Transverse colon (tissue), 4 donors: ENCODE results near the gene KLF13. TPM values are rescaled to one million over a fixed set of nuclear protein-coding genes. Genes with fewer than 3 reads are reported as not detected.

Experiments
- DNase-seq: peaks from one replicate; pipeline ENCODE4 v3.0.0-alpha.2; 2019
- H3K27ac ChIP-seq, 4 donors: fragments of 200-600 bp; sonication (generic); 2 replicates each; pipeline ENCODE4 v1.5.1; 2016 to 2018; ENCODE audit warnings: inconsistent platforms in 4 of 4
- H3K27me3 ChIP-seq: fragments of 200-600 bp; sonication (generic); 2 replicates; pipeline ENCODE4 v1.5.1; 2017; ENCODE audit warnings: inconsistent platforms
- H3K36me3 ChIP-seq, 4 donors: fragments of 200-600 bp; sonication (generic); 2 replicates each; pipeline ENCODE4 v1.5.1; 2017 to 2019; ENCODE audit warnings: inconsistent platforms in 4 of 4
- H3K4me1 ChIP-seq, 4 donors: fragments of 200-600 bp; sonication (generic); 2 replicates each; pipeline ENCODE4 v1.5.1; 2017 to 2020; ENCODE audit warnings: inconsistent platforms in 4 of 4
- H3K4me3 ChIP-seq, 4 donors: fragments of 200-600 bp; sonication (generic); 1 replicate in 1 of 4; 2 replicates in 3 of 4; pipeline versions ENCODE4 v1.5.1 to v1.6.1; 2017 to 2019; ENCODE audit warnings: inconsistent platforms in 4 of 4
- H3K9me3 ChIP-seq, 2 donors: fragments of 200-600 bp; sonication (generic); 2 replicates each; pipeline ENCODE4 v1.5.1; 2017 to 2019; ENCODE audit warnings: inconsistent platforms in 2 of 2
- CTCF ChIP-seq, 5 experiments: fragments of 200-600 bp in 3 of 5; fragments of 450-650 bp in 2 of 5; sonication (generic) in 3 of 5; IDR thresholded peaks; 1 replicate in 2 of 5; 2 replicates in 3 of 5; pipeline ENCODE4 v1.5.1; 2016 to 2017; ENCODE audit warnings: antibody characterized with exemption in 5 of 5, inconsistent platforms in 3 of 5, mild to moderate bottlenecking in 2 of 5, moderate library complexity in 1 of 5
- EP300 ChIP-seq: sonication (generic); formaldehyde crosslinking; IDR thresholded peaks from one replicate; pipeline ENCODE4 v1.6.1; 2017; ENCODE audit warnings: antibody characterized with exemption, low read depth
- POLR2A ChIP-seq: fragments of 450-650 bp; IDR thresholded peaks from one replicate; pipeline ENCODE4 v1.6.1; 2016; ENCODE audit warnings: antibody characterized with exemption, mild to moderate bottlenecking, moderate library complexity
- POLR2AphosphoS5 ChIP-seq, 3 donors: sonication (generic); formaldehyde crosslinking; IDR thresholded peaks; one replicate each; pipeline ENCODE4 v1.6.1; 2016; ENCODE audit warnings: antibody characterized with exemption in 3 of 3
- WGBS, 2 donors: methylation state at CpG; one replicate each; pipeline ENCODE4 v1.1.5; 2018; ENCODE audit warnings: low coverage in 1 of 2; 5-methylcytosine and 5-hydroxymethylcytosine counted together
- in situ Hi-C, 4 donors: fragments of 200-750 bp; cut with MboI; loops; one replicate each; pipeline versions ENCODE4 v1.15.0 to v1.15.1; 2017; ENCODE audit warnings: low sequenced_read_pairs in 3 of 4, low pct_ligation_motif_present in 1 of 4, low pct_unique_long_range_greater_than_20kb in 1 of 4
- intact Hi-C: fragments of 100-400 bp; cut with DNase I; formaldehyde crosslinking; loops from one replicate; pipeline ENCODE4 v1.15.1; 2023; ENCODE audit warnings: low total_unique reads
- total RNA-seq, 4 donors: library from RNA; depleted of rRNA; stranded (reverse); fragments of >200 nt; gene quantifications; one replicate each; pipeline ENCODE4 v1.1.0, GENCODE V29; 2016

Gene KLF13
- total RNA-seq, 4 donors from 2014 or later = 39.0 to 81.2 (median 68.8) TPM

- 85 to 86% methylated on average over 1 to 8 of the region's 8 CpGs for WGBS, 2 donors
- no peak for DNase-seq
- TF ChIP-seq EP300 (no peak), CTCF (IDR thresholded peaks at IDR 0.05) (no peak), POLR2AphosphoS5 (IDR thresholded peaks at IDR 0.05) (no peak), POLR2A (no peak)
- Histone ChIP-seq H3K27ac (peak overlapping the region; percentile 90 to 96 (median 92)), H3K36me3 (no peaks in the 10 kb centered on the region), H3K4me3 (no peak overlapping the region), H3K4me1 (peaks cover 53 to 97% (median 77%) of the 10 kb centered on the region in 4 donors), H3K27me3 (no peaks in the 10 kb centered on the region), H3K9me3 (no peaks in the 10 kb centered on the region)
- intact Hi-C loops = no loop called here
- in situ Hi-C loops = no loop called here
Measured at GRCh38 chr15:31358957-31359701, 32.5 kb downstream of the KLF13 start.

- intact Hi-C loops (loop anchor here (10.0 kb wide), 1 partner anchor 75 kb away; no protein-coding TSS in a partner anchor), in situ Hi-C loops (no loop called here)
- Histone ChIP-seq H3K9me3 (no peaks in the 10 kb centered on the region), H3K4me1 (peaks cover 57 to 97% (median 77%) of the 10 kb centered on the region in 4 donors), H3K27me3 (no peaks in the 10 kb centered on the region), H3K36me3 (no peaks in the 10 kb centered on the region), H3K27ac (peak overlapping the region; percentile 90 to 96 (median 92)), H3K4me3 (no peak overlapping the region)
- peak; percentile 54 for DNase-seq
- TF ChIP-seq EP300 (no peak), POLR2A (peak; percentile 49), POLR2AphosphoS5 (IDR thresholded peaks at IDR 0.05) (peak in 2 of 3 donors; percentile 41 to 59), CTCF (IDR thresholded peaks at IDR 0.05) (no peak)
- 20 to 49% methylated on average over 1 to 7 of the region's 7 CpGs for WGBS, 2 donors
Measured at GRCh38 chr15:31359702-31360111, 33.1 kb downstream of the KLF13 start.

- TF ChIP-seq EP300 (no peak), CTCF (IDR thresholded peaks at IDR 0.05) (no peak), POLR2AphosphoS5 (IDR thresholded peaks at IDR 0.05) (no peak), POLR2A (no peak)
- H3K27me3 ChIP-seq = no peaks in the 10 kb centered on the region
- H3K4me3 ChIP-seq = no peak overlapping the region
- 85 to 93% methylated on average over 3 to 8 of the region's 8 CpGs for WGBS, 2 donors
- peak overlapping the region; percentile 90 to 96 (median 92) for H3K27ac ChIP-seq
- no peaks in the 10 kb centered on the region for H3K9me3 ChIP-seq
- DNase-seq = no peak
- in situ Hi-C loops = no loop called here
- intact Hi-C loops = loop anchor here (10.0 kb wide), 1 partner anchor 75 kb away; no protein-coding TSS in a partner anchor
- no peaks in the 10 kb centered on the region for H3K36me3 ChIP-seq
- peaks cover 61 to 97% (median 80%) of the 10 kb centered on the region in 4 donors for H3K4me1 ChIP-seq
Measured at GRCh38 chr15:31360158-31360561, 33.5 kb downstream of the KLF13 start.

- H3K36me3 ChIP-seq = no peaks in the 10 kb centered on the region
- H3K4me3 ChIP-seq = peak overlapping the region in 1 of 4 donors; percentile 20
- TF ChIP-seq POLR2A (peak; percentile 63), POLR2AphosphoS5 (IDR thresholded peaks at IDR 0.05) (peak in 2 of 3 donors; percentile 30 to 75), EP300 (peak; percentile 35), CTCF (IDR thresholded peaks at IDR 0.05) (no peak)
- intact Hi-C loops = loop anchor here (10.0 kb wide), 1 partner anchor 74 kb away; no protein-coding TSS in a partner anchor
- peak; percentile 81 for DNase-seq
- peak overlapping the region; percentile 90 to 96 (median 92) for H3K27ac ChIP-seq
- in situ Hi-C loops = no loop called here
- H3K9me3 ChIP-seq = no peaks in the 10 kb centered on the region
- WGBS, 2 donors = 29% methylated on average over 13 of the region's 17 CpGs; no CpG with 5 or more reads in 1 of the 2 donors
- H3K27me3 ChIP-seq = no peaks in the 10 kb centered on the region
- peaks cover 66 to 95% (median 82%) of the 10 kb centered on the region in 4 donors for H3K4me1 ChIP-seq
Measured at GRCh38 chr15:31360843-31361763, 34.5 kb downstream of the KLF13 start.
